K562 (cell line): Measurements from ENCODE around the gene KLHDC2. TPM values are rescaled to one million over a fixed set of nuclear protein-coding genes. Genes with fewer than 3 reads are reported as not detected.

ENCODE experiments used
- CEBPG ChIP-seq, 3 experiments: fragments of 200-800 bp in 1 of 3; sonication (Bioruptor generic) in 1 of 3; sonication (generic) in 1 of 3; formaldehyde crosslinking in 1 of 3; IDR thresholded peaks in 2 of 3; conservative IDR thresholded peaks in 1 of 3; 2 replicates each; pipeline versions ENCODE4 v1.6.1 to v1.8.0; 2016 to 2022; ENCODE audit warnings: missing compliant biosample characterization in 2 of 3, missing genetic modification characterization in 2 of 3, mild to moderate bottlenecking in 1 of 3, missing genetic modification reagents in 1 of 3
- EHMT2 ChIP-seq: fragments of 450-650 bp; IDR thresholded peaks from 2 replicates; pipeline ENCODE4 v1.6.1; 2018; ENCODE audit warnings: antibody characterized with exemption
- ESRRB ChIP-seq: fragments of 250-450 bp; sonication (Bioruptor Pico); IDR thresholded peaks from 2 replicates; pipeline ENCODE4 v1.5.0; 2020; ENCODE audit warnings: mild to moderate bottlenecking, moderate library complexity, borderline replicate concordance
- MAZ ChIP-seq, 2 experiments: fragments of 450-650 bp in 1 of 2; sonication (generic) in 1 of 2; formaldehyde crosslinking; IDR thresholded peaks in 1 of 2; conservative IDR thresholded peaks in 1 of 2; 2 replicates each; pipeline versions ENCODE4 v1.4.0 to v1.5.0; 2020; ENCODE audit warnings: mild to moderate bottlenecking in 1 of 2, missing genetic modification reagents in 1 of 2
- POLR2G ChIP-seq: fragments of 200-400 bp; formaldehyde crosslinking; IDR thresholded peaks from 2 replicates; pipeline ENCODE4 v1.6.1; 2017; ENCODE audit warnings: low read depth, mild to moderate bottlenecking, antibody characterized with exemption, low read length, moderate library complexity
- RBM15 ChIP-seq: fragments of 200-400 bp; formaldehyde crosslinking; IDR thresholded peaks from 2 replicates; pipeline ENCODE4 v1.6.1; 2018; ENCODE audit warnings: mild to moderate bottlenecking, low read length, moderate library complexity; ENCODE audit not compliant: insufficient read depth
- SETDB1 ChIP-seq: IDR thresholded peaks from one replicate; pipeline ENCODE4 v1.6.1; 2012; ENCODE audit warnings: low read length, control low read depth, inconsistent platforms
- ZNF217 ChIP-seq: sonication (generic); formaldehyde crosslinking; IDR thresholded peaks from 2 replicates; pipeline ENCODE4 v1.8.0; 2022; ENCODE audit warnings: mild to moderate bottlenecking, missing genetic modification reagents
- polyA plus RNA-seq, 8 experiments: library from polyadenylated mRNA; depleted of rRNA in 4 of 8; stranded (reverse) in 5 of 8; unstranded in 3 of 8; fragments of >200 nt; fragmentation: Nextera tagmentation in 2 of 8; fragmentation: Illumina TruSeq in 1 of 8; extraction: Ambion mirVana in 2 of 8; extraction: Trizol in 1 of 8; gene quantifications; 2 replicates each; pipeline versions ENCODE4 v1.2.1 to v1.2.3, GENCODE V29; 2011 to 2014; ENCODE audit warnings: inconsistent platforms in 1 of 8, missing spikeins in 1 of 8
- total RNA-seq, 7 experiments: library from RNA; depleted of rRNA in 6 of 7; stranded (reverse); fragments of >200 nt in 6 of 7; fragmentation: Illumina TruSeq in 2 of 7; extraction: Trizol in 2 of 7; gene quantifications; 2 replicates each; pipeline versions ENCODE4 v1.2.1 to v1.2.3, GENCODE V29; 2011 to 2021; ENCODE audit warnings: low replicate concordance in 1 of 7
- TF ChIP-seq, protein P1 (sequence below): fragments of 450-650 bp; IDR thresholded peaks from 2 replicates; pipeline ENCODE4 v1.6.1; 2016; ENCODE audit warnings: low read depth, mild to moderate bottlenecking, moderate library complexity
- TF ChIP-seq, protein P2 (sequence below): sonication (generic); formaldehyde crosslinking; IDR thresholded peaks from 2 replicates; pipeline ENCODE4 v1.8.0; 2023; ENCODE audit warnings: missing genetic modification reagents, mild to moderate bottlenecking, borderline replicate concordance
- TF ChIP-seq, protein P3 (sequence below), 3 experiments: fragments of 200-800 bp in 1 of 3; sonication (Bioruptor generic) in 1 of 3; sonication (generic) in 1 of 3; formaldehyde crosslinking in 1 of 3; IDR thresholded peaks; 2 replicates each; pipeline versions ENCODE4 v1.6.1 to v1.8.0; 2016 to 2022; ENCODE audit warnings: mild to moderate bottlenecking in 2 of 3, missing compliant biosample characterization in 2 of 3, missing genetic modification characterization in 2 of 3, missing genetic modification reagents in 1 of 3
- TF ChIP-seq, protein P4 (sequence below): fragments of 200-800 bp; sonication (Bioruptor generic); IDR thresholded peaks from 2 replicates; pipeline ENCODE4 v1.6.1; 2017; ENCODE audit warnings: missing genetic modification characterization, missing compliant biosample characterization
- TF ChIP-seq, protein P5 (sequence below): sonication (generic); formaldehyde crosslinking; IDR thresholded peaks from 2 replicates; pipeline ENCODE4 v1.8.1; 2023; ENCODE audit warnings: mild to moderate bottlenecking, missing genetic modification reagents, moderate library complexity

The KLHDC2 gene
- total and polyA plus RNA-seq, 9 of the 15 experiments (the other 6 are each of a cell fraction or from before 2014, with no cell fraction given): 6.3 to 41.7 (median 20.0) TPM

DNA sequence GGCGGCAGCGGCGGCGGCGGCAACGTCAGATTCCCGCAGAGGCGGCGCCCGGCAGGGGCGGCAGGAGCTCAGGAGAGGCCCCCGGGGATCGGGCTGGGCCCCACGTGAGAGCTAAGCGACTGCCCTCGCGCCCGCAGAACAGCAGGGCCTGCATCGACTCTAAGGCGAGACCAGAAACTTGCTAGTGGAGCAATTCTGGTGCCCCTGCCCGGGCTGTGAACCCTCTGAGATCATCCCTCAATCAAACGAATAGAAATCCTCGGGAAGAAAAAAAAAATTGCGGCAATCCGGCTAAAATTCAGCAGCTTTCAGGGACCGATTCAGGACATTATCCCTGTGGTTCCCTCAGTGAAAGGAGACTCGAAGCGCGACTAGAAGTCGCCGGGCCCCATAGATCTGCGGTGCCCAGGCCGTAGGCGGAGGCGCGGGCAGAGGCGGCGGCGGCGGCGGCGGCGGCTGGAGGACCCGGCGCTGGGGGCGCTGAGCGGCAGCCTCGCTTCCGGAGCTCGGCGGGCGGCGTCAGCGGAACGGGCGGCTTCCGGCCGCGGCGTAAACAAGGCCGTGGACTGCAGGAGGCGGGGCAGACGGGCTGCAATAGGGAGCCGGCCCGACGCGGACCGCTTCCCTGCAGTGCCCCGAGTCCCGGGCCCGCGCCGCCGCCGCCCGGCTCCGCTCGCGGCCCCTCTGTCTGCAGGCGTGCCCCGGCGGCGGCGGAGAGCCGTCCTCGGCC lies at the start of gene KLHDC2 (continued):
- TF ChIP-seq ESRRB (CRISPR knock-in tag) (no peak), CEBPG (CRISPR knock-in tag; IDR thresholded peaks at IDR 0.05) (no peak), CEBPG (tag; conservative IDR thresholded peaks at IDR 0.05 in 1 of 2, IDR thresholded peaks at IDR 0.05 in 1 of 2) (no peak), RBM15 (no peak; the same call in 1 of the 2 replicates), SETDB1 (no peak), MAZ (CRISPR knock-in tag; conservative IDR thresholded peaks at IDR 0.05 in 1 of 2, IDR thresholded peaks at IDR 0.05 in 1 of 2) (peak; percentile 34 to 55; a peak in 1 of 4 replicates), POLR2G (peak; percentile 89), EHMT2 (no peak), ZNF217 (CRISPR knock-in tag) (no peak)
- TF ChIP-seq, protein P1, sequence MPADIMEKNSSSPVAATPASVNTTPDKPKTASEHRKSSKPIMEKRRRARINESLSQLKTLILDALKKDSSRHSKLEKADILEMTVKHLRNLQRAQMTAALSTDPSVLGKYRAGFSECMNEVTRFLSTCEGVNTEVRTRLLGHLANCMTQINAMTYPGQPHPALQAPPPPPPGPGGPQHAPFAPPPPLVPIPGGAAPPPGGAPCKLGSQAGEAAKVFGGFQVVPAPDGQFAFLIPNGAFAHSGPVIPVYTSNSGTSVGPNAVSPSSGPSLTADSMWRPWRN: no peak
- TF ChIP-seq, protein P2, sequence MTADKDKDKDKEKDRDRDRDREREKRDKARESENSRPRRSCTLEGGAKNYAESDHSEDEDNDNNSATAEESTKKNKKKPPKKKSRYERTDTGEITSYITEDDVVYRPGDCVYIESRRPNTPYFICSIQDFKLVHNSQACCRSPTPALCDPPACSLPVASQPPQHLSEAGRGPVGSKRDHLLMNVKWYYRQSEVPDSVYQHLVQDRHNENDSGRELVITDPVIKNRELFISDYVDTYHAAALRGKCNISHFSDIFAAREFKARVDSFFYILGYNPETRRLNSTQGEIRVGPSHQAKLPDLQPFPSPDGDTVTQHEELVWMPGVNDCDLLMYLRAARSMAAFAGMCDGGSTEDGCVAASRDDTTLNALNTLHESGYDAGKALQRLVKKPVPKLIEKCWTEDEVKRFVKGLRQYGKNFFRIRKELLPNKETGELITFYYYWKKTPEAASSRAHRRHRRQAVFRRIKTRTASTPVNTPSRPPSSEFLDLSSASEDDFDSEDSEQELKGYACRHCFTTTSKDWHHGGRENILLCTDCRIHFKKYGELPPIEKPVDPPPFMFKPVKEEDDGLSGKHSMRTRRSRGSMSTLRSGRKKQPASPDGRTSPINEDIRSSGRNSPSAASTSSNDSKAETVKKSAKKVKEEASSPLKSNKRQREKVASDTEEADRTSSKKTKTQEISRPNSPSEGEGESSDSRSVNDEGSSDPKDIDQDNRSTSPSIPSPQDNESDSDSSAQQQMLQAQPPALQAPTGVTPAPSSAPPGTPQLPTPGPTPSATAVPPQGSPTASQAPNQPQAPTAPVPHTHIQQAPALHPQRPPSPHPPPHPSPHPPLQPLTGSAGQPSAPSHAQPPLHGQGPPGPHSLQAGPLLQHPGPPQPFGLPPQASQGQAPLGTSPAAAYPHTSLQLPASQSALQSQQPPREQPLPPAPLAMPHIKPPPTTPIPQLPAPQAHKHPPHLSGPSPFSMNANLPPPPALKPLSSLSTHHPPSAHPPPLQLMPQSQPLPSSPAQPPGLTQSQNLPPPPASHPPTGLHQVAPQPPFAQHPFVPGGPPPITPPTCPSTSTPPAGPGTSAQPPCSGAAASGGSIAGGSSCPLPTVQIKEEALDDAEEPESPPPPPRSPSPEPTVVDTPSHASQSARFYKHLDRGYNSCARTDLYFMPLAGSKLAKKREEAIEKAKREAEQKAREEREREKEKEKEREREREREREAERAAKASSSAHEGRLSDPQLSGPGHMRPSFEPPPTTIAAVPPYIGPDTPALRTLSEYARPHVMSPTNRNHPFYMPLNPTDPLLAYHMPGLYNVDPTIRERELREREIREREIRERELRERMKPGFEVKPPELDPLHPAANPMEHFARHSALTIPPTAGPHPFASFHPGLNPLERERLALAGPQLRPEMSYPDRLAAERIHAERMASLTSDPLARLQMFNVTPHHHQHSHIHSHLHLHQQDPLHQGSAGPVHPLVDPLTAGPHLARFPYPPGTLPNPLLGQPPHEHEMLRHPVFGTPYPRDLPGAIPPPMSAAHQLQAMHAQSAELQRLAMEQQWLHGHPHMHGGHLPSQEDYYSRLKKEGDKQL (CRISPR knock-in tag): no peak
- TF ChIP-seq, protein P3, sequence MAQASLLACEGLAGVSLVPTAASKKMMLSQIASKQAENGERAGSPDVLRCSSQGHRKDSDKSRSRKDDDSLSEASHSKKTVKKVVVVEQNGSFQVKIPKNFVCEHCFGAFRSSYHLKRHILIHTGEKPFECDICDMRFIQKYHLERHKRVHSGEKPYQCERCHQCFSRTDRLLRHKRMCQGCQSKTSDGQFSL (CRISPR knock-in tag; IDR thresholded peaks at IDR 0.05): no peak
- TF ChIP-seq, protein P3 (tag; IDR thresholded peaks at IDR 0.05): no peak
- TF ChIP-seq, protein P4, sequence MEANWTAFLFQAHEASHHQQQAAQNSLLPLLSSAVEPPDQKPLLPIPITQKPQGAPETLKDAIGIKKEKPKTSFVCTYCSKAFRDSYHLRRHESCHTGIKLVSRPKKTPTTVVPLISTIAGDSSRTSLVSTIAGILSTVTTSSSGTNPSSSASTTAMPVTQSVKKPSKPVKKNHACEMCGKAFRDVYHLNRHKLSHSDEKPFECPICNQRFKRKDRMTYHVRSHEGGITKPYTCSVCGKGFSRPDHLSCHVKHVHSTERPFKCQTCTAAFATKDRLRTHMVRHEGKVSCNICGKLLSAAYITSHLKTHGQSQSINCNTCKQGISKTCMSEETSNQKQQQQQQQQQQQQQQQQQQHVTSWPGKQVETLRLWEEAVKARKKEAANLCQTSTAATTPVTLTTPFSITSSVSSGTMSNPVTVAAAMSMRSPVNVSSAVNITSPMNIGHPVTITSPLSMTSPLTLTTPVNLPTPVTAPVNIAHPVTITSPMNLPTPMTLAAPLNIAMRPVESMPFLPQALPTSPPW (CRISPR knock-in tag): peak; percentile 73
- TF ChIP-seq, protein P5, sequence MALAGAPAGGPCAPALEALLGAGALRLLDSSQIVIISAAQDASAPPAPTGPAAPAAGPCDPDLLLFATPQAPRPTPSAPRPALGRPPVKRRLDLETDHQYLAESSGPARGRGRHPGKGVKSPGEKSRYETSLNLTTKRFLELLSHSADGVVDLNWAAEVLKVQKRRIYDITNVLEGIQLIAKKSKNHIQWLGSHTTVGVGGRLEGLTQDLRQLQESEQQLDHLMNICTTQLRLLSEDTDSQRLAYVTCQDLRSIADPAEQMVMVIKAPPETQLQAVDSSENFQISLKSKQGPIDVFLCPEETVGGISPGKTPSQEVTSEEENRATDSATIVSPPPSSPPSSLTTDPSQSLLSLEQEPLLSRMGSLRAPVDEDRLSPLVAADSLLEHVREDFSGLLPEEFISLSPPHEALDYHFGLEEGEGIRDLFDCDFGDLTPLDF (CRISPR knock-in tag): 0 out of 2 replicates have a peak, but pooled peaks have one; percentile 41
